HG03025 (cell line): Measurements from ENCODE around the gene FBLN2.

Experiments used
- ATAC-seq: cut with Tn5 transposase; IDR thresholded peaks from one replicate; pipeline ENCODE4 v1.9.1; 2021; ENCODE audit warnings: mild to moderate bottlenecking, moderate library complexity; ENCODE audit not compliant: unreplicated experiment, low FRiP score

Gene FBLN2

GRCh38 chr3:13563321-13563720 lies 14.4 kb downstream of the FBLN2 start:
- no peak for ATAC-seq

DNA sequence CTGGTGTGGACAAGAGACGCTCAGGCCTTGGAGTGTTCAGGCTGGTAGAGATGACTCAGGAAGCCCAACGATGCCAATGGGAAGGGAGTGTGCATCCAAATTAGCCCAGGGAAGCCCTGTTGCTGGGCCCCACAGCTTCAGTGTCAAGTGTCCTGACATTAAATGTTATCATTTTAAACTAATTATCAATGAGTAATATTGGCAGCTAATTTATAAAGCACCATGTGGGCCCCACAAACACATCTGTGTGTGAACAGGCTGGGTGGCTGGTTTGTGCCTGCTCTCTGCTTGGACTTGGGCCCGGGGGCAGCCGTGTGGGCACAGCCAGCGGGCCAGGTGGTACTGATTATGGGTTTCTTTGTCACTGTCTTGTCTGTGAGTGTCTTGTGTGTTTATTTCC lies 15.0 kb downstream of the FBLN2 start:
- no peak for ATAC-seq

DNA sequence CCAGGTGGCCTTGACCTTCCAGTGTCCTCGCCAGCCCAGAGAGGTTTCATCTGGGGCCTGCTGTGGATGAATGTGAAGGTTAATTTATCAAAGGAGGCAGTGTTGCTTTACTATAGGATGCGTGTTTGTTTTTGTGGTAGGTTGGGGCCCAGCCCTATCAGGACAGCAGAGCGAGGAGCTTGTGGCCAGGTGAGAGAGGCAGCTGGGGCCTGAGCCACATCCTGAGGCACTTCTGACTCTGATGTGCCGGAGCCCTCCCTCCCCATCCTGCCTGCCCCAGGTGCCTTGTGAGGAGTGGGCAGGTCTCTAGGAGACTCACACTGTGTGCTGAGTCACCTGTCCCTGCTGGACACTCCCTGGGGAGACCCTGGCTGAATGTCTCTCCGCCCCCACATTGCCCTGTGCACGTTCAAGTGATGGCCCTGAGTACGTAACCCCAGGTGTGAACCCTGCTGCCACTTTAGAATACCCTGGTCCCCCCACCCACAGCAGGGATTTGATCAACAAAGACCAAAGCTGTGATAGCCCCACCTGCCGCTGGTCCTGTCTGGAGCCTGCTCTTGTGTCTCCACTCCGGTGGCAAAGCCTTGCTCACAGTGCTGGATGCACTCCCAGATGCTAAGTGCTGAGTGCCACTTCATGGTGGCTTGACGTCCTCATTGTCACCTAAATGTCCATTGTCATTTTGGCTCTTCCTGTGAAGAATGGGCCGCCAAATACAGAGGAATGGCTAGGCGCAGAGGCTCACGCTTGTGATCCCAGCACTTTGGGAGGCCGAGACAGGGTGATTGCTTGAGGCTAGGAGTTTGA lies 16.0 kb downstream of the FBLN2 start:
- ATAC-seq = no peak

DNA sequence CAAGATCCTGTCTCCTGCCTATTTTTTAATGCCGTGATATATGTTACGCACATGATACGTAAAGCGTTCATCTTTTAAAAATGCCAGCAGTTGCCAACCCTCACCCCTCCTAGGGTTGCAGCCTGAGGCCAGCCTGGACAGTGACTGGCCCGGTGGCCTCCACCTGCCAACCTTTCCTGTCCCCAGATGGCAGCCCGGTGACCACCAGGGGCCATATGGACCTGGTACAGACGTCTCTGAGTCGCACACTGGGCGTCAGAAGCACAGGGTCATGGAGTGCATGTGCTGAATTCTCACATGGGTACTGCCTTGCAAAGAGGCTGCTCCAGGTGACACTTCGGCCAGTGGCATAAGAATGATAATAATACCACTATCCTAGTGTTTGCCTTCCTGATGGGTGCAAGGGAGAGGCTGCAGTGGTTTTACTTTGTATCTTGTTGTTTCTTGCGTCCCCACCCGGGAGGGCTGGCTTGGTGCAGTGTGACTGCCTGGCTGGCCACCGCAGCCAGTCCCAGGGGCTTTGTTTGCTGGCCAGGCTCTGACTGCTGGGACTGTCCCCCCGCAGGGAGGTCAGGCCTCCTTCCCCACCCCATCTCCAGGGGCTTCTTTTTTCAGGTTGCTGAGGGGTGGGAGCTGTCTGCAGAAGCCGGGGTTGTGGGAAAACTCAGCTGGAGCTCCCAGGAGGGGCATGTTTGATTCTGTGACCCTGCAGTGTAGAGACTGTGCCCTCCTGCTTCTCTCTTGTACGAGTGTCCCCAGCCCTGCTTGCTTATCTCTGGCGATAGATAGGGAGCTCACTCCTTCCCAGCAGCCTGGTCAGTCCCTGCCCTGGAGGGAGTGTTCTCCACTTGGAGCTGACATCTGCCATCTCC lies 16.9 kb downstream of the FBLN2 start:
- ATAC-seq = no peak

DNA sequence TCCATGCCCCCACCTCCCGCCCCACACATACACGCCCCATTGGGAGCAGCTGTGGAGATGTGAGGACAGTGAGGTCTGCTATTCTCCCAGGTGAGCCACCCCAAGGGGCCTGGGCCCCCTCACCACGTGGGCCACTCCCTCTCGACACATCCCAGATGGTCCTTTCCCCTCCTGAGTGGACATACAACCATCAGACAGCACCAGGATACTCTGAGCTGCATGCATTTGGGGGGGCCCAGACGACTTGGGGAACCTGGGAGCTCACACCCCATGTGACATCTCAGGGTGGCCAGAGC lies 17.5 kb downstream of the FBLN2 start:
- ATAC-seq = no peak

- no peak for ATAC-seq
These were observed 17.9 kb downstream of the FBLN2 start for GRCh38 chr3:13566769-13567310.

DNA sequence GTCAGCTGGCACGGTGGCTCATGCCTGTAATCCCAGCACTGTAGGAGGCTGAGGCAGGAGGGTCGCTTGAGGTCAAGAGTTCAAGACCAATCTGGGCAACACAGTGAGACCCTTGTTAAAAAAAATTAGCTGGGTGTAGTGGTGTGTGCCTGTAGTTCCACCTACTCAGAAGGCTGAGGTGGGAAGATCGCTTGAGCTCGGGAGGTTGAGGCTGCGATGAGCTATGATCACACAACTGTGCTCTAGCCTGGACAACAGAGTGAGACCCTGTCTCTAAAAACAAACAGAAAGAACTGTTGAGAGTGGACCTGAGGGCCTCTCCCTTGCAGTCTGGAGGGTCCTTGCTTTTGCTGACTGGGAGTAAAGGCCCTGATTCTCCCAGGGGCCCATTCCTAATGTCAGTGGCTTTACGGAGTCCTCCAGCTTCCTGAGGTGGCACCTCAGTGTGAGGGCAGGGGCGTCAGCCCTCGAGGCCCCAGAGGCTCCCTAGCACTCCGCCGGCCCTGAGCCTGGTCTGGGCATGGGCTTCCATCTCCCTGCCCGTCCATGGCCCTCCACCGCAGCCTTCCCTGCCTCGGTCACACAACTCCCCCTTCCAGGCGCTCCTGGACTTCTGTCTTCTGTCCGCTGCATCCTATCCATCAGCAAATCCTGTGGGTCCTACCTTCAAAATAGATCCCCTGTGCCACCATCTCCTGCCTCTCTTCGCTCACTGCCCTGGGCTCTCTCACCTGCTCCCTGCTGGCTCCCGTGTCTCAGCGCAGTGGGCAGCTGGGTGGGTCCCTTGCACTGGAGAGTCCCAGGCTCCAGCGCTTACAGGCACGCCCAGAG lies 19.0 kb downstream of the FBLN2 start:
- ATAC-seq = no peak

DNA sequence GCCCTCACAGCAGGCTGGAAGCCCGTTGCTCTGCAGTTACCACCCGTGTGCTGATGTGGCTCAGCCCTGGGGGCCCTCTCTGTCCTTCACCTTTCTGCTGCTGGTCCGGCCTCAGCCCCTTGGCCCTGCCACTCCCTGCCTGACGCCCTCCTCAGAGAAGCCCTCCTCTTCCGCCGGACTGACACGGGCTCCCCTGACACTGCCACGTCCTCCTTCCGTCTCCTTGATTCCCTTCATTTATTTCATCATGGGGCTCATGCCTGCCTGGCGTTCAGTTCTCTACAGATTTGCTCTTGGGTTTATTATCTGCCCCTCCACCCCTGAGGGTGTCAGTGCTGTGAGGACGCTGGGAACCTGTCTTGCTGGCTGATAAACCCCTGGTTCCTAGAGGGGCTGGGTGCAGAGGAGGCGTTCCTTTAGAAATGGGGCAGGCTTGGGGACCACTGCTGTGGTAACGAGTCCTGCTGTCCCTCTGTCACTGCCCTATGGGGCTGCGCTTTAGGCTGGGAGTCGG lies 19.6 kb downstream of the FBLN2 start:
- ATAC-seq = no peak

- ATAC-seq = no peak
These were observed 20.3 kb downstream of the FBLN2 start for GRCh38 chr3:13569201-13569600.

- ATAC-seq = no peak
These were observed 20.9 kb downstream of the FBLN2 start for GRCh38 chr3:13569641-13570390.

- no peak for ATAC-seq
These were observed 21.7 kb downstream of the FBLN2 start for GRCh38 chr3:13570391-13571194.

DNA sequence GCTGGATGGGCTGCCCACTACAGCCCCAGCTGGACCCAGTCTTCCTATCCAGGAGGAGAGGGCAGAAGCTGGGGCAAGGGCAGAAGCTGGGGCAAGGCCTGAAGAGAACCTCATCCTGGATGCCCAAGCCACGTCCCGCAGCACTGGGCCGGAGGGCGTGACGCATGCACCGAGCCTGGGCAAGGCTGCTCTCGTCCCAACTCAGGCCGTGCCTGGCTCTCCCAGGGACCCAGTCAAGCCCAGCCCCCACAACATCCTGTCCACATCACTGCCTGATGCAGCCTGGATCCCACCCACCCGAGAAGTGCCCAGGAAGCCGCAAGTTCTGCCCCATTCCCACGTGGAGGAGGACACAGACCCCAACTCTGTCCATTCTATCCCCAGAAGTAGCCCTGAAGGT lies 22.3 kb downstream of the FBLN2 start:
- no peak for ATAC-seq

DNA sequence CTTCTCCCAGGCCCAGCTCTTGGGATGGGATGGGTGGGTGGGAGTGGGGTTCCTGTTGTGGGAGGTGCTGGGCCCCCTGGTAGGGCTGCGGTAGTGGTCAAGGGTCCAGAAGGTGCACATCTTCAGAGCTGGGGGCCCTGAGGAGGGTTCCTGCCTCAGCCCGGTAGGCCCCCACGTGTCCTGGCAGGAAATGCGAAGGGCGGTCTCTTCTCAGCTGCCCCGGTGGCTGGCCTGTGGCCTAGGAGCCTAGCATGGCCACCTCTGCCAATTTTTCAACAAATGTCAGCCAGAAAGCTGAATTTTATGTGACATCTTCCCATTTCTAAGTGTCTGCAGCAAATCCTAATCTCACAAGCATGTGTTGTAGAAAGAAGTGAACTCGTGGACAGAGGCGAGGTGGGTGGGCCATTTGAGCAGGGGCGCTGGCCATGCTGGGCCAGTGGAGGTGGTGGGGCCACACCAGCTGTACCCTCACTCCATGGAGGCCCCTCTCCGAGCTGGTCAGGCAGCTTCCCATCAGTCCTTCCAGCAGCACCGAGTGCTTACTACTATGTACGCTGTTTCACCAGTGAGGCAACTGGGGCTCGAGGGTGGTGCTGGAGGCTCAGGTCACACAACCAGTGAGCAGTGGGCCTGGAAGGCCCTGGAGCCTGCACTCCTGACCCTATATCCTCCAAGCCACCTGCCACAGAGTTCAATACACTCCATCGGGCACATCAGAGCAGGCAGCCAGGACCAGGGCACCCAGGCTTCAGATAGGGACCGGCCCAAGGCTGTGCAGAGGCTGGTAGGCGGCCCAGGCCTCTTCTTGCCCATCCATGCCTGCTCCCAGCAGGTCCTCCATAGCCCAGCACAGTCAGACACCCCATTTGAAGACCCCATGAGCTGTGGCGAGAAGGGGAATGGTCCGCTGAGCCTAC lies 23.2 kb downstream of the FBLN2 start:
- ATAC-seq = no peak

- no peak for ATAC-seq
These were observed 24.1 kb downstream of the FBLN2 start for GRCh38 chr3:13572926-13573623.

DNA sequence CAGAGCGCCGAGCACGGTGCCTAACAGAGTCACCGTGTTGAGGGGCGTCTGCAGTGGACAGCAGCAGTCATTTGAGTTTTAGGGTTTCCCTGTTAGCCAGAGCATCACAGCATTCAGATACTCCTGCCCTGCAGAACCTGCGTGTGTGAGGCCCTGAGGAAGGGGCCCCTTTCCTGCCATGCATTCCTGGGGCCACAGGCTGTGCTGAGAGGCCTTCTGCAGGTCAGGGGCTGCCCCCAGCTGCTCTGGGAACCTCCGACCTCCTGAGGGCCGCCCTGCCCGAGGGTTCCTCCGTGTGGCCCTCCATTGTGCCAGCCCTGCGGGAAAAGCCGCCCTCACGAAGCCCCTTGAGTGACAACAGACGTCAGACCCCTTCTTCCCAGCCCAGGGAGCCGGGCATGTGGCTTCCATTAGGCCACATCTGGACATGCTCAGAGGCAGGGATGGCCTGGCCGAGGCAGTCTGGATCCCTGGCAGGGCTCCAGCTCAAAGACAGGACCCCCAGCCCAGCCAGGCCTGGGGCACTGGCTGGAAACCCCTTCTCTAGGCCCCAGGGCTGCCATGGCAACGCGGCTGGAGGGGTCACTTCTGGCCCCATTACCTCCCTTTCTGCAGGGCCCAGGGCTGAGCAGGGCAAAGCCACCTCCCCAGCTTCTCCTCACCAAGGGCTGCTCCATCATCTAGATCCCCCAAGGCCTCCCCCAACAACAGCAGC lies 25.3 kb downstream of the FBLN2 start:
- ATAC-seq = no peak

- no peak for ATAC-seq
These were observed 26.0 kb downstream of the FBLN2 start for GRCh38 chr3:13574798-13575451.
